Activated CD4-positive, alpha-beta memory T cell treated with anti-CD3 and anti-CD28 coated beads, Interleukin-2, amount 10 ng/mL, durations not matched to agents 7 days and 5 days (primary cell): ENCODE results near the gene CXCL6. TPM values are rescaled to one million over a fixed set of nuclear protein-coding genes. Genes with fewer than 3 reads are reported as not detected.

ENCODE experiments used
- CTCF ChIA-PET: fragments of 350-600 bp; sonication (Branson Sonifier 250); formaldehyde crosslinking; loops from one replicate; lab custom pipeline; 2021; ENCODE audit warnings: antibody characterized with exemption, inconsistent platforms; lab: Charles Lee
- POLR2A ChIA-PET: fragments of 350-600 bp; sonication (Branson Sonifier 250); formaldehyde crosslinking; loops from one replicate; lab custom pipeline; 2021; ENCODE audit warnings: antibody characterized with exemption; lab: Charles Lee
- DNase-seq: peaks from one replicate; pipeline ENCODE4 v3.0.0-alpha.2; 2020
- H3K27ac Mint-ChIP-seq: one replicate; pipeline ENCODE4 v1.8.0; 2021; ENCODE audit warnings: mild to moderate bottlenecking, mixed read lengths
- H3K27me3 Mint-ChIP-seq: one replicate; pipeline ENCODE4 v1.8.0; 2021; ENCODE audit warnings: mixed read lengths
- H3K36me3 Mint-ChIP-seq: one replicate; pipeline ENCODE4 v1.8.0; 2021; ENCODE audit warnings: low read depth, mixed read lengths
- H3K4me1 Mint-ChIP-seq: one replicate; pipeline ENCODE4 v1.8.0; 2021; ENCODE audit warnings: mixed read lengths
- H3K4me3 Mint-ChIP-seq: one replicate; pipeline ENCODE4 v1.8.0; 2021; ENCODE audit warnings: mild to moderate bottlenecking, mixed read lengths
- H3K9me3 Mint-ChIP-seq: one replicate; pipeline ENCODE4 v1.8.0; 2021; ENCODE audit warnings: mixed read lengths
- total RNA-seq, 2 experiments: library from RNA; stranded (reverse); gene quantifications; one replicate each; pipeline ENCODE4 v1.2.3, GENCODE V29; 2021

Gene CXCL6
- total RNA-seq, 2 experiments from 2014 or later, result not detected

GRCh38 chr4:73883306-73883705, 46.8 kb downstream of the CXCL6 start:
- Mint-ChIP-seq H3K4me1 (no peaks in the 10 kb centered on the region), H3K36me3 (no peaks in the 10 kb centered on the region), H3K27me3 (no peaks in the 10 kb centered on the region), H3K27ac (no peak overlapping the region), H3K9me3 (no peaks in the 10 kb centered on the region), H3K4me3 (no peak overlapping the region)
- ChIA-PET CTCF (no interaction called here), POLR2A (no interaction called here)
- DNase-seq, result no peak

GRCh38 chr4:73885574-73886267, 49.2 kb downstream of the CXCL6 start:
- POLR2A ChIA-PET, result no interaction called here
- Mint-ChIP-seq H3K27ac (no peak overlapping the region), H3K36me3 (no peaks in the 10 kb centered on the region), H3K9me3 (no peaks in the 10 kb centered on the region), H3K4me1 (no peaks in the 10 kb centered on the region), H3K27me3 (no peaks in the 10 kb centered on the region), H3K4me3 (no peak overlapping the region)
- CTCF ChIA-PET, result no interaction called here
- no peak for DNase-seq

Other genes starting within 250 kb of the CXCL6 start
- under 1 TPM in 1 of 2 experiments, not detected in 1; 0.05 TPM for gene RASSF6, start 216.2 kb upstream of the CXCL6 start, total RNA-seq
- gene CXCL8, start 96.1 kb upstream of the CXCL6 start, total RNA-seq, result 10 to 100 TPM; 12.5 to 13.2 TPM
- not detected for gene PF4V1, start 16.6 kb downstream of the CXCL6 start, total RNA-seq
- gene CXCL1, start 32.7 kb downstream of the CXCL6 start, total RNA-seq, result not detected
- gene PF4, start 145.3 kb downstream of the CXCL6 start, total RNA-seq, result not detected
- not detected for gene PPBP, start 151.5 kb downstream of the CXCL6 start, total RNA-seq
- not detected for gene CXCL5, start 162.0 kb downstream of the CXCL6 start, total RNA-seq
- not detected for gene CXCL3, start 202.0 kb downstream of the CXCL6 start, total RNA-seq